K562 (cell line): ENCODE results near the gene NENF. TPM values are rescaled to one million over a fixed set of nuclear protein-coding genes. Genes with fewer than 3 reads are reported as not detected.
A peak's percentile ranks its signal among the peaks of the same experiment; 100 is the strongest.

Experiments used
- ATAC-seq: fragments of 200-7000 bp; cut with Tn5 transposase; 3 replicates; pipeline ENCODE4 v1.9.1; 2020; ENCODE audit warnings: moderate library complexity
- BruUV-seq: library from RNA; stranded (reverse); fragments of 400-500 nt; replicated peaks from 2 replicates; lab custom pipeline; 2021; lab: Mats Ljungman, UMichigan
- CTCF ChIA-PET: fragments of 300-600 bp; formaldehyde crosslinking; extraction: SDS; loops from one replicate; lab custom pipeline; 2021; ENCODE audit warnings: low intra/inter-chr PET ratio; lab: Yijun Ruan, JAX
- POLR2A ChIA-PET: fragments of 300-600, 350-650 bp; sonication (Branson Sonifier 250); formaldehyde crosslinking; extraction: SDS; loops from one replicate; lab custom pipeline; 2021; ENCODE audit warnings: antibody characterized with exemption, inconsistent platforms; lab: Yijun Ruan, JAX
- DNase-seq, 4 experiments: peaks; one replicate each; pipeline versions ENCODE4 v3.0.0 to v3.0.0-alpha.2; 2011 to 2018; ENCODE audit warnings: low spot score in 3 of 4, mixed read lengths in 3 of 4; ENCODE audit errors: extremely low read depth in 1 of 4
- FAIRE-seq: peaks from 2 replicates; lab custom pipeline; 2011; peaks lifted over from hg19 to GRCh38; lab: Jason Lieb, UNC
- H2AFZ ChIP-seq: 2 replicates; pipeline ENCODE4 v1.6.0; 2011; ENCODE audit warnings: low read depth, low read length, control low read depth, inconsistent platforms
- H3K27ac ChIP-seq: fragments of 200-600 bp; 3 replicates; pipeline ENCODE4 v1.8.0; 2011; ENCODE audit warnings: low read depth, mild to moderate bottlenecking, control low read depth, inconsistent platforms, low read length, moderate library complexity, mixed read lengths; ENCODE audit errors: extremely low read depth
- H3K27me3 ChIP-seq, 2 experiments: fragments of 300-600 bp in 1 of 2; 2 replicates in 1 of 2; 3 replicates in 1 of 2; pipeline versions ENCODE4 v1.6.0 to v1.8.0; 2011; ENCODE audit warnings: inconsistent platforms in 2 of 2, low read length in 2 of 2, mild to moderate bottlenecking in 1 of 2, mixed read lengths in 1 of 2, moderate library complexity in 1 of 2; ENCODE audit not compliant: control insufficient read depth in 2 of 2, insufficient read depth in 2 of 2
- H3K36me3 ChIP-seq: fragments of 300-600 bp; 3 replicates; pipeline ENCODE4 v1.8.0; 2011; ENCODE audit warnings: mild to moderate bottlenecking, low read length, inconsistent platforms; ENCODE audit not compliant: control insufficient read depth, insufficient read depth
- H3K4me1 ChIP-seq, 2 experiments: fragments of 200-600 bp in 1 of 2; replicated peaks in 1 of 2; 2 replicates in 1 of 2; 3 replicates in 1 of 2; pipeline versions ENCODE4 v1.5.1 to v1.8.0; 2011; ENCODE audit warnings: inconsistent platforms in 2 of 2, low read length in 2 of 2, mild to moderate bottlenecking in 1 of 2, mixed read lengths in 1 of 2, moderate library complexity in 1 of 2; ENCODE audit not compliant: control insufficient read depth in 2 of 2, insufficient read depth in 2 of 2
- H3K4me2 ChIP-seq: 2 replicates; pipeline ENCODE4 v1.6.1; 2011; ENCODE audit warnings: low read length, control low read depth, inconsistent platforms, mixed read lengths; ENCODE audit not compliant: insufficient read depth
- H3K4me3 ChIP-seq: fragments of 200-600 bp; sonication (generic), shearing (Covaris generic); 2 replicates; pipeline ENCODE4 v1.5.1; 2016; ENCODE audit warnings: control low read depth, inconsistent platforms
- H3K79me2 ChIP-seq: fragments of 200-600 bp; 3 replicates; pipeline ENCODE4 v1.8.0; 2011; ENCODE audit warnings: low read length, inconsistent platforms; ENCODE audit not compliant: control insufficient read depth, insufficient read depth
- H3K9ac ChIP-seq, 2 experiments: 2 replicates each; pipeline versions ENCODE4 v1.6.0 to v1.6.1; 2011; ENCODE audit warnings: low read depth in 2 of 2, low read length in 2 of 2, control low read depth in 1 of 2, inconsistent platforms in 1 of 2, mild to moderate bottlenecking in 1 of 2, mixed read lengths in 1 of 2; ENCODE audit not compliant: insufficient read depth in 1 of 2
- H3K9me1 ChIP-seq: one replicate; pipeline ENCODE4 v1.6.0; 2011; ENCODE audit warnings: inconsistent platforms, mild to moderate bottlenecking, low read length, moderate library complexity; ENCODE audit not compliant: control insufficient read depth, insufficient read depth
- H3K9me3 ChIP-seq: replicated peaks from 2 replicates; pipeline ENCODE4 v1.5.1; 2011; ENCODE audit warnings: low read depth, low read length, inconsistent platforms; ENCODE audit not compliant: control insufficient read depth, insufficient read depth
- H4K20me1 ChIP-seq: replicated peaks from 2 replicates; pipeline ENCODE4 v1.6.1; 2011; ENCODE audit warnings: low read length, inconsistent platforms, mixed read lengths; ENCODE audit not compliant: control insufficient read depth, insufficient read depth
- RAD21 ChIP-seq, 2 experiments: fragments of 250-450 bp in 1 of 2; fragments of 450-650 bp in 1 of 2; sonication (Bioruptor Pico) in 1 of 2; formaldehyde crosslinking in 1 of 2; IDR thresholded peaks in 1 of 2; conservative IDR thresholded peaks in 1 of 2; 2 replicates each; pipeline versions ENCODE4 v1.4.0 to v1.8.0; 2020 to 2022; ENCODE audit warnings: mild to moderate bottlenecking in 2 of 2, moderate library complexity in 1 of 2
- RBM15 ChIP-seq: fragments of 200-400 bp; formaldehyde crosslinking; IDR thresholded peaks from 2 replicates; pipeline ENCODE4 v1.6.1; 2018; ENCODE audit warnings: mild to moderate bottlenecking, low read length, moderate library complexity; ENCODE audit not compliant: insufficient read depth
- WHSC1 ChIP-seq: IDR thresholded peaks from one replicate; pipeline ENCODE4 v1.6.1; 2012; ENCODE audit warnings: low read length, control low read depth, inconsistent platforms
- WGBS: fragments of 100-300 bp; shearing (Covaris generic); methylation state at CpG from one replicate; pipeline ENCODE4 v1.1.6; 2016; ENCODE audit warnings: low coverage, mixed read lengths; ENCODE audit not compliant: insufficient coverage; ENCODE audit errors: missing lambda C conversion rate; 5-methylcytosine and 5-hydroxymethylcytosine counted together
- in situ Hi-C: fragments of 300-500 bp; cut with MboI; formaldehyde crosslinking; loops from 4 replicates; pipeline ENCODE4 v1.15.0; 2018; ENCODE audit warnings: inconsistent platforms, mixed read lengths
- intact Hi-C: fragments of 100-400 bp; cut with micrococcal nuclease; formaldehyde crosslinking; loops from 2 replicates; pipeline ENCODE4 v1.14.2; 2022
- polyA plus RNA-seq, 8 experiments: library from polyadenylated mRNA; depleted of rRNA in 4 of 8; stranded (reverse) in 5 of 8; unstranded in 3 of 8; fragments of >200 nt; fragmentation: Nextera tagmentation in 2 of 8; fragmentation: Illumina TruSeq in 1 of 8; extraction: Ambion mirVana in 2 of 8; extraction: Trizol in 1 of 8; gene quantifications; 2 replicates each; pipeline versions ENCODE4 v1.2.1 to v1.2.3, GENCODE V29; 2011 to 2014; ENCODE audit warnings: inconsistent platforms in 1 of 8, missing spikeins in 1 of 8
- total RNA-seq, 7 experiments: library from RNA; depleted of rRNA in 6 of 7; stranded (reverse); fragments of >200 nt in 6 of 7; fragmentation: Illumina TruSeq in 2 of 7; extraction: Trizol in 2 of 7; gene quantifications; 2 replicates each; pipeline versions ENCODE4 v1.2.1 to v1.2.3, GENCODE V29; 2011 to 2021; ENCODE audit warnings: low replicate concordance in 1 of 7

Gene NENF
- total and polyA plus RNA-seq, 9 of the 15 experiments (the other 6 are each of a cell fraction or from before 2014, with no cell fraction given) = 6.1 to 100 (median 72.8) TPM

GRCh38 chr1:212450331-212450881 is 17.7 kb downstream of the NENF start (continued):
- TF ChIP-seq RBM15 = no peak
- TF ChIP-seq, all 486 proteins: peak for 0

GRCh38 chr1:212451416-212452322 is 18.9 kb downstream of the NENF start:
- Histone ChIP-seq H2AFZ (no peak overlapping the region), H3K9ac (peak overlapping the region in 1 of 2 experiments; percentile 39; a peak in 1 of 4 replicates), H3K9me3 (no peaks in the 10 kb centered on the region), H3K27me3 (no peaks in the 10 kb centered on the region), H3K79me2 (no peaks in the 10 kb centered on the region), H3K9me1 (no peaks in the 10 kb centered on the region), H3K4me3 (no peak overlapping the region), H3K36me3 (no peaks in the 10 kb centered on the region)
- ATAC-seq = no peak
- BruUV-seq = no TSS peak
- in situ Hi-C loops = loop anchor here (5.0 kb wide), 1 partner anchor 774 kb away; the partner anchor contains the start of gene NEK2
- DNase-seq = no peak
- TF ChIP-seq RAD21 (CRISPR knock-in tag; conservative IDR thresholded peaks at IDR 0.05 in 1 of 2, IDR thresholded peaks at IDR 0.05 in 1 of 2) (peak in 1 of 2 experiments; percentile 27; a peak in 2 of 4 replicates), WHSC1 (no peak)
- TF ChIP-seq, all 486 proteins: peak for 1
- Histone ChIP-seq H3K4me1 (no peaks in the 10 kb centered on the region; a peak in 1 of 5 replicates), H3K4me2 (no peak overlapping the region), H4K20me1 (no peaks in the 10 kb centered on the region), H3K27ac (no peak overlapping the region)
- ChIA-PET CTCF (interaction anchor here (0.9 kb wide), 1 partner anchor 381 kb away, joined by 3 read pairs; no protein-coding TSS in a partner anchor), POLR2A (interaction anchor here (0.6 to 0.7 kb wide), 2 partner anchors 13 to 896 kb away, joined by 3 read pairs; no protein-coding TSS in a partner anchor)
- intact Hi-C loops = no loop called here
- WGBS = 23% methylated on average over 6 of the region's 6 CpGs
- FAIRE-seq = no peak
